Bronchial epithelial cell (primary cell): ENCODE results near the gene KIAA1217. TPM values are rescaled to one million over a fixed set of nuclear protein-coding genes. Genes with fewer than 3 reads are reported as not detected.

Source experiments
- DNase-seq: peaks from one replicate; pipeline ENCODE4 v3.0.0-alpha.2; 2010; ENCODE audit warnings: low read depth
- FAIRE-seq: peaks from 2 replicates; lab custom pipeline; 2011; peaks lifted over from hg19 to GRCh38; lab: Jason Lieb, UNC
- H3K27me3 ChIP-seq: 2 replicates; pipeline ENCODE4 v1.5.1; 2011; ENCODE audit warnings: low read length; ENCODE audit not compliant: control insufficient read depth, insufficient read depth
- H3K36me3 ChIP-seq: 2 replicates; pipeline ENCODE4 v1.5.1; 2011; ENCODE audit warnings: low read length; ENCODE audit not compliant: control insufficient read depth, insufficient read depth
- H3K4me3 ChIP-seq: 2 replicates; pipeline ENCODE4 v1.5.1; 2011; ENCODE audit warnings: mild to moderate bottlenecking, low read depth, low read length, control low read depth
- total RNA-seq: library from RNA; depleted of rRNA; stranded (reverse); fragments of >200 nt; gene quantifications from 2 replicates; pipeline ENCODE4 v1.2.1, GENCODE V29; 2014
- TF ChIP-seq, protein P1 (sequence below): IDR thresholded peaks from 2 replicates; pipeline ENCODE4 v1.5.1; 2011; ENCODE audit warnings: mild to moderate bottlenecking, moderate library complexity, low read length, control low read depth, inconsistent platforms; ENCODE audit not compliant: insufficient read depth, severe bottlenecking

KIAA1217 gene
- total RNA-seq, 1 donor from 2014 or later: 3.4 TPM

GRCh38 chr10:24382045-24382444 lies 173.1 kb downstream of the KIAA1217 start:
- Histone ChIP-seq H3K27me3 (no peaks in the 10 kb centered on the region), H3K36me3 (peaks cover 6% of the 10 kb centered on the region), H3K4me3 (no peak overlapping the region)
- FAIRE-seq (no peak), DNase-seq (no peak)
- TF ChIP-seq, protein P1, sequence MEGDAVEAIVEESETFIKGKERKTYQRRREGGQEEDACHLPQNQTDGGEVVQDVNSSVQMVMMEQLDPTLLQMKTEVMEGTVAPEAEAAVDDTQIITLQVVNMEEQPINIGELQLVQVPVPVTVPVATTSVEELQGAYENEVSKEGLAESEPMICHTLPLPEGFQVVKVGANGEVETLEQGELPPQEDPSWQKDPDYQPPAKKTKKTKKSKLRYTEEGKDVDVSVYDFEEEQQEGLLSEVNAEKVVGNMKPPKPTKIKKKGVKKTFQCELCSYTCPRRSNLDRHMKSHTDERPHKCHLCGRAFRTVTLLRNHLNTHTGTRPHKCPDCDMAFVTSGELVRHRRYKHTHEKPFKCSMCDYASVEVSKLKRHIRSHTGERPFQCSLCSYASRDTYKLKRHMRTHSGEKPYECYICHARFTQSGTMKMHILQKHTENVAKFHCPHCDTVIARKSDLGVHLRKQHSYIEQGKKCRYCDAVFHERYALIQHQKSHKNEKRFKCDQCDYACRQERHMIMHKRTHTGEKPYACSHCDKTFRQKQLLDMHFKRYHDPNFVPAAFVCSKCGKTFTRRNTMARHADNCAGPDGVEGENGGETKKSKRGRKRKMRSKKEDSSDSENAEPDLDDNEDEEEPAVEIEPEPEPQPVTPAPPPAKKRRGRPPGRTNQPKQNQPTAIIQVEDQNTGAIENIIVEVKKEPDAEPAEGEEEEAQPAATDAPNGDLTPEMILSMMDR: no peak

DNA sequence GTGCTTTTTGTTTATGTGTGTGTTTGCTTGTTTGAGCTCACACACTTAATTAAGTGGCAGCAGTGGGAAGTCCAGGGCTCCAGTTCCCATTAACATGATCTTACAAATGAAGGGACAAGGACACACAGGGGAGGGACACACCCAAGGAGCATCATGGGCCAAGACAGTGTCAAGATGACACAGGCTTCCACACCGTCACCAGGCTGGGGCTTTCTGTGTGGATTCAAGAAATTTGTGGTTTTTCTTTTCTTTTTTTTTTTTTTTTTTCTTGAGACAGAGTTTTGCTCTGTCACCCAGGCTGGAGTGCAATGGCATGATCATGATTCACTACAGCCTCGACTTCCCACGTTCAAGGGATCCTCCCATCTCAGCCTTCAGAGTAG lies 173.6 kb downstream of the KIAA1217 start:
- no peak for FAIRE-seq
- H3K36me3 ChIP-seq: peaks cover 6% of the 10 kb centered on the region
- no peak for DNase-seq
- TF ChIP-seq, protein P1: no peak
- H3K27me3 ChIP-seq: no peaks in the 10 kb centered on the region
- no peak overlapping the region for H3K4me3 ChIP-seq

- Histone ChIP-seq H3K36me3 (peaks cover 6% of the 10 kb centered on the region), H3K4me3 (no peak overlapping the region), H3K27me3 (no peaks in the 10 kb centered on the region)
- TF ChIP-seq, protein P1: no peak
- no peak for FAIRE-seq
- peak; percentile 95 for DNase-seq
Observed at GRCh38 chr10:24382979-24383663, 174.2 kb downstream of the KIAA1217 start.

GRCh38 chr10:24383681-24384106 lies 174.8 kb downstream of the KIAA1217 start:
- FAIRE-seq (peak; percentile 72), DNase-seq (peak; percentile 95)
- no peaks in the 10 kb centered on the region for H3K27me3 ChIP-seq
- no peak overlapping the region for H3K4me3 ChIP-seq
- H3K36me3 ChIP-seq: peaks cover 6% of the 10 kb centered on the region
- TF ChIP-seq, protein P1: peak; percentile 67

DNA sequence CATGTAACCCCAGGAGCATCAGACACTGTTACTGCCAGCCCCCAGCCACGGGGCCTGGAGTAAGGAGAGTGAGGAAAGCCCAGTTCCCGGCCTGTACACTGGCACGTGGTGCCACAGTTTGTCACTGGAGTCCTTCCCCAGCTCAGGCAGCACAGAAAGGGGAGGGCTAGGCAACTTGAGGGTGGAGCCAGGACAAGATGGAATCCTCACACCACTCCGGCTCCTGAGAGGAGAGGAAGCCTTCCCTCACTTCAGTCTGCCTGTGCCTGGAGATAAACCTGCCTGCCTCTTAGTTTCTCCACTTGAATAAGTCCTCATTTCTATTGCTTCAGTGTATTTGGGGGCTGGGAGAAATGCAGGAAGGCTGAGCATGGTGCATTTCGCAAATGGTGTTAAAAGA lies 176.0 kb downstream of the KIAA1217 start:
- TF ChIP-seq, protein P1: no peak
- H3K4me3 ChIP-seq: no peak overlapping the region
- H3K27me3 ChIP-seq: no peaks in the 10 kb centered on the region
- peaks cover 8% of the 10 kb centered on the region for H3K36me3 ChIP-seq
- FAIRE-seq (no peak), DNase-seq (no peak)

- FAIRE-seq (no peak), DNase-seq (no peak)
- peaks cover 8% of the 10 kb centered on the region for H3K36me3 ChIP-seq
- no peak overlapping the region for H3K4me3 ChIP-seq
- H3K27me3 ChIP-seq: no peaks in the 10 kb centered on the region
- TF ChIP-seq, protein P1: no peak
Observed at GRCh38 chr10:24385776-24386175, 176.8 kb downstream of the KIAA1217 start.
